Stimulated activated CD4-positive, alpha-beta T cell treated with anti-CD3 and anti-CD28 coated beads, Interleukin-2, amount 100 ng/mL, for 4 hours (primary cell): ENCODE measurements around the gene PRDM1.
"Not testable (repeated sequence)": the region's sequence is repeated elsewhere in the genome, so short reads cannot be mapped to it uniquely, and the experiment has no call there.

Source experiments
- DNase-seq: peaks from one replicate; pipeline ENCODE4 v3.0.0-alpha.2; 2020; ENCODE audit warnings: low read depth

The PRDM1 gene

DNA sequence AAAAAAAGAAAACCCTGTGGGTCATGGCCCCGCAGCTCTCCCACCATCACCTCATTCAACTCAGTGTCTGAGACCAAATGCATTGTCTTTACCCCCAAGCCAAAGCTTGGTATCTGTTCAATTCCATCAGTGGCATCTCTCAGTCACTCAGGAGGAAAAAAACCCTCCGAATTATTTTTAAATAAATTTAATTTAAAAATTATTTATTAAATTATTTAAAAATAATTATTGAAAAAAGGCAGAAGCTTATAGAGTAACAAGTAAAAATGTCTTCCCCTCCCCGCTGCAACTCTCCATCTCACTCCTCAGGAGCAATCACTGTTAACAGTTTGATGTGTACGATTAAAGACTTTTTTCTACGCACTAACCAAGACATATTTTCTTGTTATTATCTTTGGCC, 50.7 kb downstream of the PRDM1 start:
- DNase-seq, result no peak

DNA sequence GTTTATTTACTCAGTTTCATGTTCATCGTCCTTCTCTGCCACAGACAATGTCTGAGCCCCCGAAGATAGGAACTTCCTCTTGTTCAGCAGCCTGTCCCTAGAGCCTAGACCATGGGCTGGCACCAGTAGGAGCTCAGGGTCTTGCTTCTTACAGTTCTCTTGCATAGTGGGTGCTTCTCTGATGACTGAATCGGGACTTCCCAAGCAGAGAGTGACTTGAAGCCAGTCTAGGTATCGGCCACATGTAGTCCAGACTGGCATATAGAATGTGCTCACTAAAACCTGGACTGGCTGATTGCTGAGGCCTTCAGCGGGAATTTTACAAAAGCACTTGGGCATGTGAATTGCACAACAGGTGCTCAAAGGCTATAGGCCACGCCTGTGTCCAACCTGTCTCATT, 52.0 kb downstream of the PRDM1 start:
- DNase-seq, result no peak

DNA sequence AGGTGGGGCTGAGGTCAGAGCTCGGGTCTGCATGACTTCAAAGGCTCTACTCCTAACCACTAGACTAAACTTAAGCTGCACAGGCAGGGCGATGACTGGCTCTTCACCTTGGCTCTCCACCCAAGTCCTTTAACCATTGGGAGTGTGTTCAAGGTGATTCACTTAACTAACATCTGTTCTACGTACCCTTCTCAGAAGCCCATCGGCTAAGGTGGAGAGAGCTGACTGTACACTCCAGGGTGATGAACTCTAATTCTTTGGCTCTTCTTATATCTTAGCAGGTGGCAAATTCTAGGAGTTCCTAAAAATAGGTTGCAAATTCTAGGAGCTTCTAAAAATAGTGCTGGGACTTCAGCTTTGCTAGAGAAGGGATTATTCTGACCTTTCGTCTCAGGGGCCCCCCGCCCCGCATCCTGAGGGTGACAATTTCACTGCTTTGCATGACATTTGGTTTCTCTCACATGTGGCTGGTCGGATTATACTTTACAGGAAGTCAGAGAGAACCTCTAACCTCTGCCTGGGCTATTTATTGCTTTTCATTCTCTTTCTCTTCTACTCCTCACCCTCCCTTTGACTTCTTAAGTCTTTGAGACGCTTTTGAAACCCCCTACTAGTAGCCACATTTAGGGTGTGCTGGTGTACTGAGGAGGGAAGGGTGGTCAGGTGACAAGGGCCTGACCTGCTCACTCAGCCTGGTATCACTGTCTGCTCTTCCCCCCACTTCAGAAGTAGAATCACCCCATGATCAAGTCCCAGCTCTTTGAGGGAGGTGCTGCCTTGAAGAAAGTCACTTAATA, 55.5 kb downstream of the PRDM1 start:
- DNase-seq, result no peak

DNA sequence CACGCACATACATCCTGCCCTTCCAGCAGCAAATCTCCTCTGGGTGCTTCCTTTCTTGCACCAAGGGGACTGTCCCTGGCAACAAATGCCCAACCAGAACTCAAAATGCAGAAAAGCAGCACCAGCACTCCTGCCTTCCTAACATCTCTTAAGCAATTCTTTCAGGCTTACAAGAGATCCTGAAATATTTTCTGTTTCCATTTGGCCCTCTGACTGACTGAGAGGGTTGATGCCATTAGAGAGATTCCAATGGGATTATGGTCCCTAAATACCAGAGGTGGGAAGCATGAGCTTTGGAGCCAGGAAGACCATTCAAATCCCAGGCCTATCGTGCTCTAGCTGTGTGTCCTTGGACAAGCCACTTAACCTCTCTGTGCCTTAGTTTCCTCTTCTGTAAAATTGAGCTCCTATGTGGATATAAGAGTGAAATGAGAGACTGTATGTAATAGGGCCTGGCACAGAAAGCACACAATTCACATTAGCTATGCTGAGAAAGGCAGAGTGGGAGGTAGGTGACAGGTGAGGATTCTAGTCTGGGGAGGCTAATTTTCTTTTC, 56.8 kb downstream of the PRDM1 start:
- DNase-seq, result no peak

DNA sequence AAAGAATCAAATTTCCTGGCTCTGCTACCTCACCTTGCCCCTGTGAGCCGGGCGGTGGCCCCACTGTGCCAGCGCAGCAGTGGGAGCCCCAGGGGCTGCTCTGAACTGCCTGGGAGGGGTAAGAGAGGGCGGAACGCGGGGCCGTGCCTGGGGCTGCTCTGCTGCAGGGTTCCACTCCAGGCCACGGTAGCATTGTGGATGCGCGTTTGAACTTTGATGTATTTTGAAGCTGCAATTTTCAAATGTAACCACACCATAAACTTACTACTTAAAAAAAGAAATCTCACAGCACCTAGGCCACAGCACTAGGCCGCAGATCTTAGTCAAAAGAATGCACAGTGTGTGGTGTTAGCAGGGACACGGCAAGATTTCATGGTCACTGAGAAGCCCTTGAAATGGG, 57.5 kb downstream of the PRDM1 start:
- DNase-seq, result no peak

GRCh38 chr6:106145144-106145543, 59.0 kb downstream of the PRDM1 start:
- DNase-seq, result no peak

GRCh38 chr6:106145741-106146227, 59.6 kb downstream of the PRDM1 start:
- DNase-seq, result no peak

DNA sequence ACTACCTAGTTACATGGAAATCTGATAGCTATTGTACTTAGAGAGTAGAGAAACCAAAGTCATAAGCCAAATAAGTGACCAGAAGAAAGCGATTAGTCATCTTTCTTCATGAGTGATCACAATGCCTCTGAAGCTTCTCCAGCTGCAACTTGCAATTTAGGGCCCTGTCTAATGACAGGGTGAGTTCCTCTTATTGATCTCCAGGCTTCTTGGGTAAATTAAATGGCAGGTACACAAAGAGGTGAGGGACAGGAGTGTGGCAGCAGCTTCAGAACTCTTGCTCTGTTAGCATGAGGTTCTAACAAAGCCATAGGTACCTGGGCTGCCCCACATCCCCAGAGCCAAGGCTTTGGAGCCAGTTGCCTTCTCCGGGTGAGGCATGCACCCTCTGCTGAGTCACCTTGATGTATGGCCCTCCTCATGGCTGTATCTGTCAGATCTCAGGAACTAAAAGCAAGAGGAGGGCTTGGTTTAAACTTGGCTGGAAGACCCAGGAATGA, 60.8 kb downstream of the PRDM1 start:
- DNase-seq, result no peak

- DNase-seq, result no peak
Measured at GRCh38 chr6:106147476-106147875, 61.3 kb downstream of the PRDM1 start.

GRCh38 chr6:106149472-106150069, 63.4 kb downstream of the PRDM1 start:
- no peak for DNase-seq

GRCh38 chr6:106152476-106152875, 66.3 kb downstream of the PRDM1 start:
- not testable (repeated sequence) for DNase-seq

- no peak for DNase-seq
Measured at GRCh38 chr6:106152952-106153351, 66.8 kb downstream of the PRDM1 start.

DNA sequence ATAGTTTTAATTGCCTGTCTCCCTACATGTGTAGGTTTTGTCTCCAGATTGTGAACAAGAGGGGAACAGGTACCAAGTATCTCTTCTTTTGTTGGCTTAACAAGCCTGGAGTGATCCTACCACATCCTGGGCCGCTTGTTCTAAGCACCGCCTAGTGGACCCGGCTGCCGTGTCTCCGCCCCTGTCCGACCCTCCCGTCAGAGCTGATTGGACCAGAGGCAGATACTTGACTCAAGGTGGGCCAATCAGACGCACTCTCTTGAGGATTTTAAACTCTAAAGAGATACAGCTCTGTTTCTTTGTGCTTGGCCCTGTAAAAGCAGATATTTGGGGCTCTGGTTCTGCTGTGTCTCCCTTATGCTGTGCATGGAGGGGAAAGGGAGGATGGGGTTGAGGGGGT, 68.2 kb downstream of the PRDM1 start:
- no peak for DNase-seq

- no peak for DNase-seq
Measured at GRCh38 chr6:106155219-106155830, 69.2 kb downstream of the PRDM1 start.

- DNase-seq, result no peak
Measured at GRCh38 chr6:106156413-106156812, 70.3 kb downstream of the PRDM1 start.

- no peak for DNase-seq
Measured at GRCh38 chr6:106156863-106157262, 70.7 kb downstream of the PRDM1 start.

DNA sequence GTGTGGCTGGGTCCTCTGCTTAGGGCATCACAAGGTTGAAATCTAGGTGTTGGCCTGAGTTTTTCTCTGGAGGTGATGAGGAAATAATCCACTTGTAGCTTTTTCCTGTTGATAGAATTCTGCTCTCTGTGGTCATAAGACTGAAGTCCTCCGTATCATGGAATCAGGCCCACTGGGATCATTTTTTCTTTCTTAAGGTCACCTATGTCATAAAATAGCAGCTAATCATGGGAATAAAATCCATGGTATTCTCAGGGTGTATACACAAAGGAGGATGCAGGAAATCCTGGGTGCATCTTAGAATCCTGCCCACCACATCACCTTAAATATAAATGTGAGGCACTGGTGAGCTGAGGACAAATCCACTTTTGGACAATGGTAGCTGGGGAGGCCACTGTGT, 72.7 kb downstream of the PRDM1 start:
- no peak for DNase-seq
